GM12891 (cell line): ENCODE data around the gene NDUFS7.

Source experiments
- PAX5 ChIP-seq: IDR thresholded peaks from 2 replicates; pipeline ENCODE4 v1.6.1; 2011; ENCODE audit warnings: low read length, moderate library complexity, mild to moderate bottlenecking; ENCODE audit not compliant: insufficient read depth, severe bottlenecking
- POLR2A ChIP-seq: IDR thresholded peaks from 2 replicates; pipeline ENCODE4 v1.6.1; 2011; ENCODE audit warnings: low read depth, low read length, control low read depth
- POLR2AphosphoS5 ChIP-seq: IDR thresholded peaks from 2 replicates; pipeline ENCODE4 v1.6.1; 2011; ENCODE audit warnings: low read depth, low read length, control low read depth
- POU2F2 ChIP-seq: IDR thresholded peaks from 2 replicates; pipeline ENCODE4 v1.6.1; 2011; ENCODE audit warnings: low read depth, mild to moderate bottlenecking, control low read depth, low read length, moderate library complexity
- SPI1 ChIP-seq: IDR thresholded peaks from 2 replicates; pipeline ENCODE4 v1.6.1; 2011; ENCODE audit warnings: low read depth, low read length, control low read depth
- TAF1 ChIP-seq: IDR thresholded peaks from 2 replicates; pipeline ENCODE4 v1.6.1; 2011; ENCODE audit warnings: low read depth, low read length, control low read depth

- TF ChIP-seq POLR2A, result no peak
- no peak for TF ChIP-seq TAF1
- no peak for TF ChIP-seq POLR2AphosphoS5
- no peak for TF ChIP-seq PAX5
- TF ChIP-seq POU2F2, result no peak
- no peak for TF ChIP-seq SPI1
Observed at GRCh38 chr19:1411255-1412191, 27.8 kb downstream of the NDUFS7 start.
